ENCODE data around the gene ATAD2B.

DNA sequence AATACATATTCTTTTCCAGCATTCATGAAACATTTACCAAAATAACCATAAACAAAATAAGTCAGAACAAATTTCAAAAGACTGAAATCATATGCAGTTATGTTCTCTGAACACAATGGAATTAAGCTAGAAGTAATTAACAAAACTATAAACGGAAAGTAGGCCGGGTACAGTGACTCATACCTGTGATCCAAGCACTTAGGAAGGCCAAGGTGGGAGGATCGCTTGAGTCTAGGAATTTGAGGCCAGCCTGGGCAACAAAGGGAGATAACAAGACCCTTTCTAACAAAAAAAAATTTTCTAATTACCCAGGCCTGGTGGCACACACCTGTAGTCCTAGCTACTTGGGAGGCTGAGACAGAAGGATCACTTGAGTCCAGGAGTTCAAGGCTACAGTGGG, 14.9 kb downstream of the ATAD2B start:
- TF ChIP-seq, protein P1, sequence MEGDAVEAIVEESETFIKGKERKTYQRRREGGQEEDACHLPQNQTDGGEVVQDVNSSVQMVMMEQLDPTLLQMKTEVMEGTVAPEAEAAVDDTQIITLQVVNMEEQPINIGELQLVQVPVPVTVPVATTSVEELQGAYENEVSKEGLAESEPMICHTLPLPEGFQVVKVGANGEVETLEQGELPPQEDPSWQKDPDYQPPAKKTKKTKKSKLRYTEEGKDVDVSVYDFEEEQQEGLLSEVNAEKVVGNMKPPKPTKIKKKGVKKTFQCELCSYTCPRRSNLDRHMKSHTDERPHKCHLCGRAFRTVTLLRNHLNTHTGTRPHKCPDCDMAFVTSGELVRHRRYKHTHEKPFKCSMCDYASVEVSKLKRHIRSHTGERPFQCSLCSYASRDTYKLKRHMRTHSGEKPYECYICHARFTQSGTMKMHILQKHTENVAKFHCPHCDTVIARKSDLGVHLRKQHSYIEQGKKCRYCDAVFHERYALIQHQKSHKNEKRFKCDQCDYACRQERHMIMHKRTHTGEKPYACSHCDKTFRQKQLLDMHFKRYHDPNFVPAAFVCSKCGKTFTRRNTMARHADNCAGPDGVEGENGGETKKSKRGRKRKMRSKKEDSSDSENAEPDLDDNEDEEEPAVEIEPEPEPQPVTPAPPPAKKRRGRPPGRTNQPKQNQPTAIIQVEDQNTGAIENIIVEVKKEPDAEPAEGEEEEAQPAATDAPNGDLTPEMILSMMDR (conservative IDR thresholded peaks at IDR 0.05; ENCODE audit: low read depth, low read length) = no peak
- no peak for TF ChIP-seq EZH2 (IDR thresholded peaks at IDR 0.05; ENCODE audit: borderline replicate concordance, low read depth, low read length, poor library complexity, severe bottlenecking)

Measured in A673 (cell line).